Type B pancreatic cell (in vitro differentiated cells): ENCODE data around the gene FGF9. TPM values are rescaled to one million over a fixed set of nuclear protein-coding genes. Genes with fewer than 3 reads are reported as not detected.

ENCODE experiments used
- DNase-seq: peaks from one replicate; pipeline ENCODE4 v3.0.0; 2021; ENCODE audit warnings: mixed read lengths; ENCODE audit not compliant: unreplicated experiment; ENCODE audit errors: extremely low spot score
- H3K27ac Mint-ChIP-seq: 2 replicates; pipeline ENCODE4 v1.8.0; 2021; ENCODE audit warnings: mild to moderate bottlenecking, mixed read lengths
- H3K27me3 Mint-ChIP-seq: 2 replicates; pipeline ENCODE4 v1.8.0; 2021; ENCODE audit warnings: mixed read lengths
- H3K36me3 Mint-ChIP-seq: 2 replicates; pipeline ENCODE4 v1.8.0; 2021; ENCODE audit warnings: mixed read lengths
- H3K4me1 Mint-ChIP-seq: one replicate; pipeline ENCODE4 v1.8.0; 2021; ENCODE audit warnings: mixed read lengths; ENCODE audit not compliant: unreplicated experiment
- H3K4me3 Mint-ChIP-seq: 2 replicates; pipeline ENCODE4 v1.8.0; 2021; ENCODE audit warnings: mild to moderate bottlenecking, mixed read lengths
- H3K9me3 Mint-ChIP-seq: 2 replicates; pipeline ENCODE4 v1.8.0; 2021; ENCODE audit warnings: mixed read lengths
- total RNA-seq: library from RNA; stranded (reverse); gene quantifications from 2 replicates; pipeline ENCODE4 v1.2.1, GENCODE V29; 2021; ENCODE audit warnings: low replicate concordance
- TF ChIP-seq, protein P1 (sequence below): fragments of 200-600 bp; sonication (generic); conservative IDR thresholded peaks from 2 replicates; pipeline ENCODE4 v1.5.0; 2021; ENCODE audit warnings: antibody characterized with exemption, mild to moderate bottlenecking

The FGF9 gene
- total RNA-seq, 1 donor from 2014 or later, result 7.6 TPM

DNA sequence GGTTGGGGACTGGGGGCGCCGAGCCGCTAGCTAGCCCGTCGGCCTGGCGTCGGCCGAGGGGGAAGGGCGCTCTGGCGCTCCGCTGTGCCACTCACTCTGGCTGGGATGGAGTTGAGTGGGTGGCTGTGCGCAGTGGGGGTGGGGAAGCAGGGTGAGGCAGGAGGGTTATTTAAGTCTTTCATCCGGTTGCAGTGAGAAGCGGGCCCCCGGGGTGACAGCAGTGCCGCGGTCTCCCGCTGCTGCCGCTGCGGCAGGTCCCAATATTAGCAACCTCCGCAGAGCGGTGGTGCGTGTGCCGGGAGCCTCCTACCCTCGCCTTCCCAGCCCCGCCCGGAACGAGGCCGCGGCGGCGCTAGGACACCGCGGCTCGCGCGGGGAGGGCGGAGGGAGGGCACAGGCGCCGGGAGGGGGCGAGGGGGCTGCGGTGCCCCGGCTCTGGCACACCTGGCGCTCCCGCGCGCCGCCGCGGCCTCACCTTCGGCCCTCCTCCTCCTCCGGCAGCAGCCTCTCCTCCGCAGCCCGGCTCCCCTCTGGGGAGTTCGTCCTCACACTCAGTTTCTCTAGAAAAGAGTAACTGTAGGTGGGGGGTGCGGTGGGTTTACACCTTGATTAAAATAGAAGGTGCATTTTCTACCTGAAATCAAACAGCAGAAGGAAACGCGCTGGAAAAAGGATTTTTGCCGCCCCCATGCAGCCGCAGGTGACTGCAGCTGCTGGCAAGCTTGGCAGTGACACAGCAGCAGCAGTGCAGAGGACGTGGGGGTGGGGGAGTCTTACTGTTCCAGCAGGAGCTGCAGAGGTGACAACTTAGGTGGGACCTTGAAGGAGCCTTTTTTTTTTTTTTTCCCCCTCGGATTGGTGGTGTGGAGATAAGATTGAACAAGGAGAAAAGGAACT, 4.5 kb downstream of the FGF9 start:
- Mint-ChIP-seq H3K27me3 (peaks cover 54% of the 10 kb centered on the region), H3K36me3 (no peaks in the 10 kb centered on the region), H3K27ac (peak overlapping the region; percentile 2), H3K4me1 (peaks cover 15% of the 10 kb centered on the region), H3K4me3 (peak overlapping the region; percentile 94), H3K9me3 (no peaks in the 10 kb centered on the region)
- TF ChIP-seq, protein P1, sequence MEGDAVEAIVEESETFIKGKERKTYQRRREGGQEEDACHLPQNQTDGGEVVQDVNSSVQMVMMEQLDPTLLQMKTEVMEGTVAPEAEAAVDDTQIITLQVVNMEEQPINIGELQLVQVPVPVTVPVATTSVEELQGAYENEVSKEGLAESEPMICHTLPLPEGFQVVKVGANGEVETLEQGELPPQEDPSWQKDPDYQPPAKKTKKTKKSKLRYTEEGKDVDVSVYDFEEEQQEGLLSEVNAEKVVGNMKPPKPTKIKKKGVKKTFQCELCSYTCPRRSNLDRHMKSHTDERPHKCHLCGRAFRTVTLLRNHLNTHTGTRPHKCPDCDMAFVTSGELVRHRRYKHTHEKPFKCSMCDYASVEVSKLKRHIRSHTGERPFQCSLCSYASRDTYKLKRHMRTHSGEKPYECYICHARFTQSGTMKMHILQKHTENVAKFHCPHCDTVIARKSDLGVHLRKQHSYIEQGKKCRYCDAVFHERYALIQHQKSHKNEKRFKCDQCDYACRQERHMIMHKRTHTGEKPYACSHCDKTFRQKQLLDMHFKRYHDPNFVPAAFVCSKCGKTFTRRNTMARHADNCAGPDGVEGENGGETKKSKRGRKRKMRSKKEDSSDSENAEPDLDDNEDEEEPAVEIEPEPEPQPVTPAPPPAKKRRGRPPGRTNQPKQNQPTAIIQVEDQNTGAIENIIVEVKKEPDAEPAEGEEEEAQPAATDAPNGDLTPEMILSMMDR, result no peak
- no peak for DNase-seq

DNA sequence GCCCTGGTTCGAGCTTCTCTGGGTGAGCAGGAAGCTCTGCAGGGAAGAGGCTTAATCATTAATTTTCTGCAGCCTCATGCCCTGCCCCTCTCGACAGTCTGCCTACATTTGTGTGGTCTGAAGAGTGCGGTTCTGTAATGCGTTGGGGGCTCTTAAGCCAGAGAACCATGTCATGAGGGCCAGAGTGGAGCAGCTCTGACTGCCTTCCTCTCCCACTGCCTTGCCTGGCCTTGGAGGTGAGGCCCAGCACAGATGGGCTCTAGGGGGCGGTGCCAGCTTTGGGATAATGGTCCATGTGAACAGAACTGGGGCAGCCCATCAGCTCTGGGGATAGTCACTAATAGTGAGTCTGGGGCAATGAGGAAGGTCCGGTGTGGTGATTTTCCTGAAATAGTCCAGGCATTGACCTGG, 5.7 kb downstream of the FGF9 start:
- Mint-ChIP-seq H3K4me1 (peaks cover 15% of the 10 kb centered on the region), H3K36me3 (no peaks in the 10 kb centered on the region), H3K9me3 (no peaks in the 10 kb centered on the region), H3K4me3 (peak overlapping the region; percentile 81), H3K27me3 (peaks cover 44% of the 10 kb centered on the region), H3K27ac (no peak overlapping the region)
- TF ChIP-seq, protein P1, result peak; percentile 19
- no peak for DNase-seq

DNA sequence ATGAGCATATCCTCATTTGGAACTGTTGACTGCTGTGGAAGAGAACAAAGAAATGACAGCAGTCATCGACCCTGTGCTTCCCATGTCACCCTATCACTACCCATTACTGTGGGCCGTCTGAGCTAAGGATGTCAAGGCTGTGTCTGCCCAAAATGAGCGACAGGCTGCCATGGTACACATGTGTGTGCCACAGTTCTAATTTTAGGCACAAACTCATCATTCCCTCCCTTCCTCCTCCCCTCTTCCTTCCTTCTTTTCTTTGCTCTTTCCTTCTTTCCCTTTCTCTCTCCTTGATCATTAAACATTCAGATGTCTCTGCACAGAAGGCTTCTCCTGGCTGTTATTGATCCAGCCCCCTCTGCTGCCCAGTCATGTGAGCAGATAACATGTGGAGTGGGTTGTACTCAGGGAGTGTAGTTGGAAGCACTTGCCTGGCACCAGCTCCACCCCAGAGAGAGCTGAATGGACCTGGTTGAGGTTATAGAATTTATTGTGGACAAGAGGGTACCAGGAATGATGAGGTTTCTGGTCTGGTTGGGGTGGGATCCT, 6.3 kb downstream of the FGF9 start:
- Mint-ChIP-seq H3K4me1 (peaks cover 15% of the 10 kb centered on the region), H3K36me3 (no peaks in the 10 kb centered on the region), H3K27me3 (peaks cover 38% of the 10 kb centered on the region), H3K9me3 (no peaks in the 10 kb centered on the region), H3K27ac (peak overlapping the region; percentile 10), H3K4me3 (peak overlapping the region; percentile 81)
- no peak for DNase-seq
- TF ChIP-seq, protein P1, result no peak

DNA sequence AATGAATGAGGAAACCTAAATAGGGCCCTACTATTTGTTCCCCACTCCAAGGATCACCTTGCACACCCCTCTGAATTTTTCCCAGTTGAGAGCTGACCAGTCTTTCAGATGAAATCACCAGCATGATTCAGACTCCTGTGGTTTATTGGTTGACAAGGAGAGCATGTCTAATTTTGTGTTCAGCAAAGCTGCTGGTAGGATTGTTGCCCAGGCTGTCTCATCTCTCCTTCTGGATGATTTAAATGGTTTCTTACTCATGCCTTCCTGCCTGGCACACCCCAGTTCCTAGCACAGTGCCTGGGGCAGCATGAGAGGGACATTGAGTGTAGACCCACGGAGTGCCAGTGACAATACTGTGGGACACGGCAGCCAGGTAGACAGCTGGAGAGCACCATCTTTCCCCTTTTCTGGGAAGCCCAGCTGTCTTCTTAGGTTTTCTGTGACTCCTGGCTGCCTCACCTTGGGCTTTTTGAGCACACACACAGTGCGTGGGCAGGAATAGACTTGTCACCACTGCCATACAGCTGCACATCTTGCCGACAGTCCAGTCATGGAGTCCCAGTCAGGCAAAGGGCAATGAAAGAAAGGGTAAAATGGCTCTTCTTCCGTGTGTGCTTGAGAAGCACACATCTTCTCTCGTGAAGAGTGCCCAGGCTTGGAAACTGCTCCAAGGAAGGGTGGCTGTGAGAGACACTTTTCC, 12.3 kb downstream of the FGF9 start:
- H3K9me3 Mint-ChIP-seq, result no peaks in the 10 kb centered on the region
- TF ChIP-seq, protein P1, result no peak
- no peaks in the 10 kb centered on the region for H3K4me1 Mint-ChIP-seq
- no peak overlapping the region for H3K27ac Mint-ChIP-seq
- no peaks in the 10 kb centered on the region for H3K27me3 Mint-ChIP-seq
- DNase-seq, result no peak
- no peak overlapping the region for H3K4me3 Mint-ChIP-seq
- H3K36me3 Mint-ChIP-seq, result peaks cover 6% of the 10 kb centered on the region

DNA sequence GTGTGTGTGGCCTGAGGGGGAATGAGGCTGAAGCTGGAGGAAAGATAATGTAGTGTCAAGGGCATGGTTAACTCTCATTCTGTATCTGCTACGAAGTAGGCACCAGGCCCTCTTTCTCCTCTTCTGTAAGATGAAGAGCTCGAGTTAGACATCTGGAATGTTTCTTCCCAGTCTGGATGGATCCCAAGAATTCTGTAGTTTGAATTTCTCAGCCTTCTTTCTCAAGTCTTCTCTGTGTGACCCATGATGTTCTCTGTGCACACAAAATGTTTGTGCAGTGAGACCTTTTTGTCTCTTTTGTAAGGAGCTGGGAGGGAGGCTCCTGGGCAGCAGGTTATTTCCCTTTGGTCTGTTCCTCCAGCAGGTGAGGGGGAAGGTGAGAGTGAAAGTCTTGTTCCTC, 13.7 kb downstream of the FGF9 start:
- no peaks in the 10 kb centered on the region for H3K9me3 Mint-ChIP-seq
- TF ChIP-seq, protein P1, result no peak
- H3K27me3 Mint-ChIP-seq, result no peaks in the 10 kb centered on the region
- no peak overlapping the region for H3K4me3 Mint-ChIP-seq
- no peak for DNase-seq
- no peaks in the 10 kb centered on the region for H3K4me1 Mint-ChIP-seq
- no peak overlapping the region for H3K27ac Mint-ChIP-seq
- H3K36me3 Mint-ChIP-seq, result peaks cover 8% of the 10 kb centered on the region
